Esophagus muscularis mucosa (tissue), 4 donors: ENCODE results near the gene CCNJ. TPM values are rescaled to one million over a fixed set of nuclear protein-coding genes. Genes with fewer than 3 reads are reported as not detected.

Experiments
- DNase-seq: peaks from one replicate; pipeline ENCODE4 v3.0.0-alpha.2; 2017; ENCODE audit errors: extremely low spot score
- H3K27ac ChIP-seq, 4 donors: fragments of 200-600 bp; sonication (generic); replicated peaks in 1 of 4; 1 replicate in 3 of 4; 2 replicates in 1 of 4; pipeline ENCODE4 v1.5.1; 2016 to 2019; ENCODE audit warnings: mild to moderate bottlenecking in 1 of 4
- H3K27me3 ChIP-seq, 4 donors: fragments of 200-600 bp; sonication (generic); one replicate each; pipeline versions ENCODE4 v1.5.1 to v1.6.0; 2016 to 2019
- H3K36me3 ChIP-seq, 4 donors: fragments of 200-600 bp; sonication (generic); one replicate each; pipeline ENCODE4 v1.5.1; 2016 to 2019
- H3K4me1 ChIP-seq, 4 donors: fragments of 200-600 bp; sonication (generic); one replicate each; pipeline ENCODE4 v1.5.1; 2016 to 2019
- H3K4me3 ChIP-seq, 4 donors: fragments of 200-600 bp; sonication (generic); 1 replicate in 2 of 4; 2 replicates in 2 of 4; pipeline ENCODE4 v1.5.1; 2016 to 2019; ENCODE audit warnings: mild to moderate bottlenecking in 4 of 4, moderate library complexity in 1 of 4
- H3K9me3 ChIP-seq, 4 donors: fragments of 200-600 bp; sonication (generic); 1 replicate in 3 of 4; 2 replicates in 1 of 4; pipeline ENCODE4 v1.5.1; 2016 to 2019
- EP300 ChIP-seq: sonication (generic); formaldehyde crosslinking; IDR thresholded peaks from one replicate; pipeline ENCODE4 v1.6.1; 2017; ENCODE audit warnings: antibody characterized with exemption
- POLR2A ChIP-seq: fragments of 450-650 bp; IDR thresholded peaks from one replicate; pipeline ENCODE4 v1.6.1; 2017; ENCODE audit warnings: antibody characterized with exemption, moderate library complexity, mild to moderate bottlenecking, low read depth
- POLR2AphosphoS5 ChIP-seq, 2 donors: sonication (generic); formaldehyde crosslinking; IDR thresholded peaks; one replicate each; pipeline ENCODE4 v1.6.1; 2017; ENCODE audit warnings: antibody characterized with exemption in 2 of 2
- WGBS: methylation state at CpG from one replicate; pipeline ENCODE4 v1.1.5; 2018; 5-methylcytosine and 5-hydroxymethylcytosine counted together
- intact Hi-C: fragments of 100-400 bp; cut with DNase I; formaldehyde crosslinking; loops from one replicate; pipeline ENCODE4 v1.15.1; 2023
- total RNA-seq, 4 donors: library from RNA; depleted of rRNA; stranded (reverse); fragments of >200 nt; gene quantifications; one replicate each; pipeline versions ENCODE4 v1.1.0 to v1.2.1, GENCODE V29; 2016
- TF ChIP-seq, protein P1 (sequence below), 3 experiments: fragments of 200-600 bp in 2 of 3; fragments of 450-650 bp in 1 of 3; sonication (generic) in 2 of 3; IDR thresholded peaks; one replicate each; pipeline ENCODE4 v1.5.1; 2017 to 2019; ENCODE audit warnings: antibody characterized with exemption in 3 of 3, mild to moderate bottlenecking in 2 of 3, moderate library complexity in 1 of 3

Gene CCNJ
- total RNA-seq, 4 donors from 2014 or later = 3.8 to 5.3 (median 4.8) TPM

DNA sequence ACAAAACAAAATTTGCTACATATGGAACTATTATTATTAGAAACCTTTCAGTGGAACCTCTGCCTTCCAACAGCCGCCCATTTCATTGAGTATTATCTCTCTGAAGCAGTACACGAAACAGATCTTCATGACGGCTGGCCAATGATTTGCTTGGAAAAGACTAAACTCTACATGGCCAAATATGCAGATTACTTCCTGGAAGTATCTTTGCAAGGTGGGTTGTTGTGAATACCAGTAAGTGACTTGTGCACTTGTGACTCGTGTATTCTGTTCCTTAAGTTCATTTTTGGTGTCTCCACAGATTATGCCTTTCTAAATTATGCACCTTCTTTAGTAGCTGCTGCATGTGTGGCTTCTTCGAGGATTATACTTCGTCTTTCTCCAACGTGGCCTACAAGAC is 13.4 kb downstream of the CCNJ start:
- intact Hi-C loops = no loop called here
- no peak overlapping the region for H3K4me3 ChIP-seq
- peaks cover 26 to 52% (median 35%) of the 10 kb centered on the region in 4 donors for H3K36me3 ChIP-seq
- WGBS = 92% methylated on average over 7 of the region's 7 CpGs
- no peaks in the 10 kb centered on the region for H3K27me3 ChIP-seq
- H3K9me3 ChIP-seq = no peaks in the 10 kb centered on the region
- H3K4me1 ChIP-seq = no peaks in the 10 kb centered on the region
- DNase-seq = no peak
- no peak overlapping the region for H3K27ac ChIP-seq
- no peak for TF ChIP-seq EP300
- no peak for TF ChIP-seq POLR2A
- TF ChIP-seq, protein P1, sequence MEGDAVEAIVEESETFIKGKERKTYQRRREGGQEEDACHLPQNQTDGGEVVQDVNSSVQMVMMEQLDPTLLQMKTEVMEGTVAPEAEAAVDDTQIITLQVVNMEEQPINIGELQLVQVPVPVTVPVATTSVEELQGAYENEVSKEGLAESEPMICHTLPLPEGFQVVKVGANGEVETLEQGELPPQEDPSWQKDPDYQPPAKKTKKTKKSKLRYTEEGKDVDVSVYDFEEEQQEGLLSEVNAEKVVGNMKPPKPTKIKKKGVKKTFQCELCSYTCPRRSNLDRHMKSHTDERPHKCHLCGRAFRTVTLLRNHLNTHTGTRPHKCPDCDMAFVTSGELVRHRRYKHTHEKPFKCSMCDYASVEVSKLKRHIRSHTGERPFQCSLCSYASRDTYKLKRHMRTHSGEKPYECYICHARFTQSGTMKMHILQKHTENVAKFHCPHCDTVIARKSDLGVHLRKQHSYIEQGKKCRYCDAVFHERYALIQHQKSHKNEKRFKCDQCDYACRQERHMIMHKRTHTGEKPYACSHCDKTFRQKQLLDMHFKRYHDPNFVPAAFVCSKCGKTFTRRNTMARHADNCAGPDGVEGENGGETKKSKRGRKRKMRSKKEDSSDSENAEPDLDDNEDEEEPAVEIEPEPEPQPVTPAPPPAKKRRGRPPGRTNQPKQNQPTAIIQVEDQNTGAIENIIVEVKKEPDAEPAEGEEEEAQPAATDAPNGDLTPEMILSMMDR (IDR thresholded peaks at IDR 0.05) = no peak
- TF ChIP-seq POLR2AphosphoS5 (IDR thresholded peaks at IDR 0.05) = no peak

- no peak overlapping the region for H3K27ac ChIP-seq
- H3K9me3 ChIP-seq = no peaks in the 10 kb centered on the region
- TF ChIP-seq POLR2A (no peak), EP300 (no peak), POLR2AphosphoS5 (IDR thresholded peaks at IDR 0.05) (no peak)
- TF ChIP-seq, protein P1 (IDR thresholded peaks at IDR 0.05) = no peak
- WGBS = 90% methylated on average over 3 of the region's 3 CpGs
- intact Hi-C loops = no loop called here
- DNase-seq = no peak
- H3K4me1 ChIP-seq = no peaks in the 10 kb centered on the region
- peaks cover 26 to 61% (median 37%) of the 10 kb centered on the region in 4 donors for H3K36me3 ChIP-seq
- H3K4me3 ChIP-seq = no peak overlapping the region
- H3K27me3 ChIP-seq = no peaks in the 10 kb centered on the region
These were observed 17.8 kb downstream of the CCNJ start for GRCh38 chr10:96061232-96061631.

GRCh38 chr10:96072674-96073073 is 29.3 kb downstream of the CCNJ start:
- DNase-seq = no peak
- no peak for TF ChIP-seq POLR2AphosphoS5 (IDR thresholded peaks at IDR 0.05)
- no peak for TF ChIP-seq POLR2A
- TF ChIP-seq, protein P1 (IDR thresholded peaks at IDR 0.05) = no peak
- no peak for TF ChIP-seq EP300
- intact Hi-C loops = no loop called here
- Histone ChIP-seq H3K4me3 (no peak overlapping the region), H3K36me3 (peaks cover 0 to 3% (median 0%) of the 10 kb centered on the region in 4 donors), H3K4me1 (no peaks in the 10 kb centered on the region), H3K27me3 (no peaks in the 10 kb centered on the region), H3K9me3 (no peaks in the 10 kb centered on the region), H3K27ac (no peak overlapping the region)
- WGBS = 86% methylated on average over 2 of the region's 2 CpGs

DNA sequence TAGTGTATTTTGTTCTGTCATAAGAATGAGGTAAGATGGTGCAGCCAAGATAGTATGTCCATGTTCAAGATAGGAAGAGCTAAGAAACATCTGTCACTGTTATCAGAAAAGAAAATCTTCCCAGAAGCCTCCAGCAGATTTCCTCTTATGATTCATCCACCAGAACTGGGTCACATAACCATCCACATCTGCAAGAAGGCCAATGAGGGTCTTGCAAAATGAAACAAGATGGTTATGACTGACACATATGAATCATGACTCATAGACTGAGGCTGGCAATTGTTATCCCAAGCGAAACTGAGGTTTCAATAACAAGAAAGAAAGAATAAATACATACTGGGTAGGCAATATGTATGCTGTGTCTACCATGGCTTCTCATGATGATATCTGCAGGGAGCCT is 30.3 kb downstream of the CCNJ start:
- intact Hi-C loops = no loop called here
- H3K9me3 ChIP-seq = no peaks in the 10 kb centered on the region
- no peaks in the 10 kb centered on the region for H3K27me3 ChIP-seq
- WGBS = 81% methylated on average over 1 of the region's 1 CpG
- no peak overlapping the region for H3K27ac ChIP-seq
- peaks cover 0 to 3% (median 0%) of the 10 kb centered on the region in 4 donors for H3K36me3 ChIP-seq
- TF ChIP-seq POLR2A = no peak
- no peak for TF ChIP-seq EP300
- no peaks in the 10 kb centered on the region for H3K4me1 ChIP-seq
- H3K4me3 ChIP-seq = no peak overlapping the region
- no peak for DNase-seq

- TF ChIP-seq EP300 = no peak
- TF ChIP-seq, protein P1 (IDR thresholded peaks at IDR 0.05) = no peak
- TF ChIP-seq POLR2AphosphoS5 (IDR thresholded peaks at IDR 0.05) = no peak
- TF ChIP-seq POLR2A = no peak
- no peaks in the 10 kb centered on the region for H3K4me1 ChIP-seq
- H3K36me3 ChIP-seq = peaks cover 0 to 3% (median 0%) of the 10 kb centered on the region in 4 donors
- 87% methylated on average over 3 of the region's 3 CpGs for WGBS
- no peaks in the 10 kb centered on the region for H3K9me3 ChIP-seq
- DNase-seq = no peak
- H3K4me3 ChIP-seq = no peak overlapping the region
- H3K27ac ChIP-seq = no peak overlapping the region
- intact Hi-C loops = no loop called here
- no peaks in the 10 kb centered on the region for H3K27me3 ChIP-seq
These were observed 31.4 kb downstream of the CCNJ start for GRCh38 chr10:96074776-96075175.
